Esophagus squamous epithelium (tissue), 4 donors: ENCODE data around the gene TRMT61A.

Experiments used
- POLR2A ChIP-seq, 4 donors: fragments of 450-650 bp; IDR thresholded peaks; one replicate each; pipeline ENCODE4 v1.6.1; 2017; ENCODE audit warnings: antibody characterized with exemption in 4 of 4, mild to moderate bottlenecking in 4 of 4, moderate library complexity in 3 of 4
- TF ChIP-seq, protein P1 (sequence below), 6 experiments: fragments of 450-650 bp in 4 of 6; fragments of 200-600 bp in 2 of 6; sonication (generic) in 2 of 6; IDR thresholded peaks; one replicate each; pipeline ENCODE4 v1.5.1; 2016 to 2019; ENCODE audit warnings: antibody characterized with exemption in 6 of 6, mild to moderate bottlenecking in 4 of 6, moderate library complexity in 4 of 6

DNA sequence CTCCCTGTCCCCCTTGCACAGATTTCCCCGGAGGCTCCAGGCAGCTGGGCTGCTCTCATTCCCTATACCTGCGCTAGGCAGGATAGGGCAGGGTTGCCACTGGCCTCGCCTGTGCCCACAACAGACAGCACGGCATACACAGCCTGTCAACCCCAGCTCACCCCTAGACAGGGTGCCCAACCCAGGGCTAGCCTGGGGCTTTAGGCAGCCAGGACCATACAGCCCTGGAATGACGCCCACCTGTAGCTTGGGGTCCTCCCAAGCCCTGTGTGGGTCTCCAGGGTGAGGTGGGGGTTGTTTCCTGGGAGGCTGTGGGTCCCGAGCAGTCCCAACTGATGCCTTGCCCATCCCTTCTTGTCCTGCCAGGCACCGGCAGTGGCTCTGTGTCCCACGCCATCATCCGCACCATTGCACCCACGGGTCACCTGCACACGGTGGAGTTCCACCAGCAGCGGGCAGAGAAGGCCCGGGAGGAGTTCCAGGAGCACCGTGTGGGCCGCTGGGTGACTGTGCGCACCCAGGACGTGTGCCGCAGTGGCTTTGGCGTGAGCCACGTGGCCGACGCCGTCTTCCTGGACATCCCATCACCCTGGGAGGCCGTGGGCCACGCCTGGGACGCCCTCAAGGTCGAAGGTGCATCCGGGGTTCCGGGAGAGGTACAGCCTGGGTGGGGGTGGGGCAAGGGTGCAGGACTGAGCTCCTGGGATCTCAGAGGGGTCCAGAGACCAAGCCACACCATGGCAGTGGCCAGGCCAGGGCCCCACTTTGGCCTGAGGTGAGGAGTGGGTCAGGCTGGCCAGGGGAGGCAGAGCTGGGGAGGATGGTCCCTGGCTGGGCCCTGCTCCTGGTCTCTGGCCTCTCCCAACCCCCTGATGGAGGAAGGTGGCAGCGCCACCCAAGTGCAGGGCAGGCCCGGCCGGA, 3.5 kb downstream of the TRMT61A start:
- TF ChIP-seq, protein P1, sequence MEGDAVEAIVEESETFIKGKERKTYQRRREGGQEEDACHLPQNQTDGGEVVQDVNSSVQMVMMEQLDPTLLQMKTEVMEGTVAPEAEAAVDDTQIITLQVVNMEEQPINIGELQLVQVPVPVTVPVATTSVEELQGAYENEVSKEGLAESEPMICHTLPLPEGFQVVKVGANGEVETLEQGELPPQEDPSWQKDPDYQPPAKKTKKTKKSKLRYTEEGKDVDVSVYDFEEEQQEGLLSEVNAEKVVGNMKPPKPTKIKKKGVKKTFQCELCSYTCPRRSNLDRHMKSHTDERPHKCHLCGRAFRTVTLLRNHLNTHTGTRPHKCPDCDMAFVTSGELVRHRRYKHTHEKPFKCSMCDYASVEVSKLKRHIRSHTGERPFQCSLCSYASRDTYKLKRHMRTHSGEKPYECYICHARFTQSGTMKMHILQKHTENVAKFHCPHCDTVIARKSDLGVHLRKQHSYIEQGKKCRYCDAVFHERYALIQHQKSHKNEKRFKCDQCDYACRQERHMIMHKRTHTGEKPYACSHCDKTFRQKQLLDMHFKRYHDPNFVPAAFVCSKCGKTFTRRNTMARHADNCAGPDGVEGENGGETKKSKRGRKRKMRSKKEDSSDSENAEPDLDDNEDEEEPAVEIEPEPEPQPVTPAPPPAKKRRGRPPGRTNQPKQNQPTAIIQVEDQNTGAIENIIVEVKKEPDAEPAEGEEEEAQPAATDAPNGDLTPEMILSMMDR (IDR thresholded peaks at IDR 0.05): no peak
- no peak for TF ChIP-seq POLR2A (IDR thresholded peaks at IDR 0.05)
